Thyroid gland (tissue), 4 donors: ENCODE data around the gene GFER. TPM values are rescaled to one million over a fixed set of nuclear protein-coding genes. Genes with fewer than 3 reads are reported as not detected.
"Not testable (repeated sequence)": the region's sequence is repeated elsewhere in the genome, so short reads cannot be mapped to it uniquely, and the experiment has no call there.

Experiments
- DNase-seq, 2 donors: peaks; one replicate each; pipeline ENCODE4 v3.0.0-alpha.2; 2019
- H3K27ac ChIP-seq, 3 donors: fragments of 200-600 bp; sonication (generic); 1 replicate in 2 of 3; 2 replicates in 1 of 3; pipeline ENCODE4 v1.5.1; 2016 to 2019; ENCODE audit warnings: mild to moderate bottlenecking in 1 of 3, moderate library complexity in 1 of 3
- H3K27me3 ChIP-seq: fragments of 200-600 bp; sonication (generic); one replicate; pipeline ENCODE4 v1.5.1; 2019
- H3K36me3 ChIP-seq, 2 donors: fragments of 200-600 bp; sonication (generic); one replicate each; pipeline ENCODE4 v1.5.1; 2016 to 2019
- H3K4me1 ChIP-seq, 2 donors: fragments of 200-600 bp; sonication (generic); one replicate each; pipeline ENCODE4 v1.5.1; 2017 to 2019
- H3K4me3 ChIP-seq, 3 donors: fragments of 200-600 bp; sonication (generic); replicated peaks in 1 of 3; 1 replicate in 2 of 3; 2 replicates in 1 of 3; pipeline ENCODE4 v1.5.1; 2016; ENCODE audit warnings: mild to moderate bottlenecking in 1 of 3
- H3K9me3 ChIP-seq: fragments of 200-600 bp; sonication (generic); one replicate; pipeline ENCODE4 v1.5.1; 2017
- POLR2A ChIP-seq, 2 donors: fragments of 450-650 bp; IDR thresholded peaks; one replicate each; pipeline ENCODE4 v1.6.1; 2017; ENCODE audit warnings: antibody characterized with exemption in 2 of 2, mild to moderate bottlenecking in 2 of 2, moderate library complexity in 1 of 2
- WGBS, 2 donors: methylation state at CpG; one replicate each; pipeline ENCODE4 v1.1.5; 2017; 5-methylcytosine and 5-hydroxymethylcytosine counted together
- intact Hi-C: fragments of 100-400 bp; cut with DNase I; formaldehyde crosslinking; loops from one replicate; pipeline ENCODE4 v1.15.1; 2023
- total RNA-seq, 4 donors: library from RNA; depleted of rRNA; stranded (reverse); fragments of >200 nt; gene quantifications; one replicate each; pipeline ENCODE4 v1.2.3, GENCODE V29; 2016
- TF ChIP-seq, protein P1 (sequence below), 6 experiments: fragments of 200-600 bp in 3 of 6; fragments of 450-650 bp in 3 of 6; sonication (generic) in 3 of 6; IDR thresholded peaks; one replicate each; pipeline ENCODE4 v1.5.1; 2016 to 2019; ENCODE audit warnings: antibody characterized with exemption in 6 of 6, mild to moderate bottlenecking in 2 of 6, inconsistent platforms in 1 of 6, moderate library complexity in 1 of 6

Gene GFER
- total RNA-seq, 4 donors from 2014 or later: 7.8 to 37.2 (median 22.3) TPM

DNA sequence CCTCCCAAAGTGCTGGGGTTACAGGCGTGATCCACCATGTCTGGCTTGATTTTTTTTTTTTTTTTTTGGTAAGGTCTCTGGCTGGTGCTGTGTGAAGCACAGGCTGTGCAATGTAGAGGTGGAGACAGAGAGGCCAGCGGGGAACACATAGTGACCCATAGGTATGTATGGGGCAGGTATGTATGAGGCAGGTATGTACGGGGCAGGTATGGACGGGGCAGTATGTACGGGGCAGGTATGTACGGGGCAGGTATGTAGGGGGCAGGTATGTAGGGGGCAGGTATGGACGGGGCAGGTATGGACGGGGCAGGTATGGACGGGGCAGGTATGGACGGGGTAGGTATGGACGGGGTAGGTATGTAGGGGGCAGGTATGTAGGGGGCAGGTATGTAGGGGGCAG lies 34.5 kb upstream of the GFER start:
- TF ChIP-seq, protein P1, sequence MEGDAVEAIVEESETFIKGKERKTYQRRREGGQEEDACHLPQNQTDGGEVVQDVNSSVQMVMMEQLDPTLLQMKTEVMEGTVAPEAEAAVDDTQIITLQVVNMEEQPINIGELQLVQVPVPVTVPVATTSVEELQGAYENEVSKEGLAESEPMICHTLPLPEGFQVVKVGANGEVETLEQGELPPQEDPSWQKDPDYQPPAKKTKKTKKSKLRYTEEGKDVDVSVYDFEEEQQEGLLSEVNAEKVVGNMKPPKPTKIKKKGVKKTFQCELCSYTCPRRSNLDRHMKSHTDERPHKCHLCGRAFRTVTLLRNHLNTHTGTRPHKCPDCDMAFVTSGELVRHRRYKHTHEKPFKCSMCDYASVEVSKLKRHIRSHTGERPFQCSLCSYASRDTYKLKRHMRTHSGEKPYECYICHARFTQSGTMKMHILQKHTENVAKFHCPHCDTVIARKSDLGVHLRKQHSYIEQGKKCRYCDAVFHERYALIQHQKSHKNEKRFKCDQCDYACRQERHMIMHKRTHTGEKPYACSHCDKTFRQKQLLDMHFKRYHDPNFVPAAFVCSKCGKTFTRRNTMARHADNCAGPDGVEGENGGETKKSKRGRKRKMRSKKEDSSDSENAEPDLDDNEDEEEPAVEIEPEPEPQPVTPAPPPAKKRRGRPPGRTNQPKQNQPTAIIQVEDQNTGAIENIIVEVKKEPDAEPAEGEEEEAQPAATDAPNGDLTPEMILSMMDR (IDR thresholded peaks at IDR 0.05): no peak
- TF ChIP-seq POLR2A (IDR thresholded peaks at IDR 0.05): no peak
- H3K27me3 ChIP-seq: no peaks in the 10 kb centered on the region
- intact Hi-C loops: no loop called here
- no peak overlapping the region for H3K27ac ChIP-seq
- H3K4me3 ChIP-seq: no peak overlapping the region
- no peak for DNase-seq
- no peaks in the 10 kb centered on the region for H3K4me1 ChIP-seq
- H3K9me3 ChIP-seq: no peaks in the 10 kb centered on the region
- 90 to 93% methylated on average over 11 of the region's 11 CpGs for WGBS, 2 donors
- no peaks in the 10 kb centered on the region for H3K36me3 ChIP-seq

DNA sequence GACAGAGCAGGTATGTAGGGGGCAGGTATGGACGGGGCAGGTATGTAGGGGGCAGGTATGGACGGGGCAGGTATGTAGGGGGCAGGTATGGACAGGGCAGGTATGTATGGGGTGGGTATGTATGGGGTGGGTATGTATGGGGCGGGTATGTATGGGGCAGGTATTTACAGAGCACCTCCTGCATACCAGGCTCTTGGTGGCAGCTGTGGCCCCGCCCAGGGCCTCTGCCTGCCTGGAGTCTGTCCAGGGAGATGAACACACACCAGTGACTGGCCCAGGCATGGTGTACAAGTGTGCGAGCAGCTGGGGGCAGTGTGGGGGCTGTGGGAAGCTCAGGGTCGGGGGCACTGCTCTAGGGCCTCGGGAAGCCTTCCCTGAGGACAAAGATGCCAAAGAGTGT lies 33.9 kb upstream of the GFER start:
- no peaks in the 10 kb centered on the region for H3K27me3 ChIP-seq
- 64 to 72% methylated on average over 7 of the region's 7 CpGs for WGBS, 2 donors
- no peak overlapping the region for H3K4me3 ChIP-seq

DNA sequence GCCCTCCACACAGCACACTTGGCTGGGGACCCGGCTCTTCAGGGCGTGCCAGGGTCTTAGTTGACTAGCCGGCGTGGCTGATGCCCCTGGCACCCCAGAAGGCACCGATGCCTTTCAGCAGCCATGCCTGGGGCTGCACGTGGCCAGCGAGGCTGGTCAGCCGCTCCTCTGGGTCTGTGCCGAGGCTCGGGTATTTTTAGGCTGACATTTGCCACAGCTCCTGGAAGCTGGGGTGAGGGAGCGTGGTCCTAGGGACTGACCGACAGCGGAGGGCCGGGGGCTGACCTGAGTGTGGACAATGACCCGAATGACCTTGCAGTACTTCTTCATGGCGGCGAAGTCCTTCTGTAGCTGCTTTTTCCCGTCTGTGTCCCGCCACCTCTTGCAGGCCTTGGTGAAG lies 33.4 kb upstream of the GFER start:
- 89 to 95% methylated on average over 10 to 19 of the region's 19 CpGs for WGBS, 2 donors
- no peak for DNase-seq
- intact Hi-C loops: no loop called here
- TF ChIP-seq POLR2A (IDR thresholded peaks at IDR 0.05): no peak
- TF ChIP-seq, protein P1 (IDR thresholded peaks at IDR 0.05): no peak
- Histone ChIP-seq H3K27me3 (no peaks in the 10 kb centered on the region), H3K9me3 (no peaks in the 10 kb centered on the region), H3K4me1 (no peaks in the 10 kb centered on the region), H3K4me3 (no peak overlapping the region), H3K36me3 (no peaks in the 10 kb centered on the region), H3K27ac (no peak overlapping the region)

More for the DNA sequence above, 33.9 kb upstream of the GFER start:
- DNase-seq: no peak
- Histone ChIP-seq H3K9me3 (no peaks in the 10 kb centered on the region), H3K27ac (no peak overlapping the region), H3K36me3 (no peaks in the 10 kb centered on the region), H3K4me1 (no peaks in the 10 kb centered on the region)
- TF ChIP-seq POLR2A (IDR thresholded peaks at IDR 0.05): no peak
- TF ChIP-seq, protein P1 (IDR thresholded peaks at IDR 0.05): no peak
- intact Hi-C loops: no loop called here

DNA sequence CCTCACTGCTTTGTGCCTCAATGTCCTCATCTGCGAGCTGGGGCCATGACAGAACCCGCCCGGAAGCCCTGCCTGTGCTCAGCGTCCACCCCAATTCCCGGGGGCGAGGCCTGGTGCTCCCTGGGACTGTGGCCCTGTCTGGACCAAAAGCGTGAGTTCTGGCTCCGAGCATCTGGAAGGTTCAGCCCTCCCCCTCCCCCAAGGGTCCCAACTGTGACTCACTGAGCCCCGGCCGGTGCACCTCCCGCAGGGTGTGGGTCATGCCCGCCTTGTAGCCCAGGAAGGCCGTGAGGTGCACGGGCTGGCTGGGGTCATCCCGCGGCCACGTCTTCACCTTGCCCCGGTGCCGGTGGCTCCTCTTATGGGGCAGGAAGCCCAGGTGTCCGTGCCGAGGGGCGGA lies 30.3 kb upstream of the GFER start:
- Histone ChIP-seq H3K9me3 (no peaks in the 10 kb centered on the region), H3K4me3 (no peak overlapping the region), H3K27ac (no peak overlapping the region), H3K27me3 (no peaks in the 10 kb centered on the region), H3K4me1 (peaks cover 0 to 1% of the 10 kb centered on the region in 2 donors), H3K36me3 (no peaks in the 10 kb centered on the region)
- WGBS, 2 donors: 88 to 90% methylated on average over 13 to 15 of the region's 22 CpGs
- TF ChIP-seq, protein P1 (IDR thresholded peaks at IDR 0.05): no peak
- TF ChIP-seq POLR2A (IDR thresholded peaks at IDR 0.05): no peak
- intact Hi-C loops: no loop called here
- DNase-seq: no peak

DNA sequence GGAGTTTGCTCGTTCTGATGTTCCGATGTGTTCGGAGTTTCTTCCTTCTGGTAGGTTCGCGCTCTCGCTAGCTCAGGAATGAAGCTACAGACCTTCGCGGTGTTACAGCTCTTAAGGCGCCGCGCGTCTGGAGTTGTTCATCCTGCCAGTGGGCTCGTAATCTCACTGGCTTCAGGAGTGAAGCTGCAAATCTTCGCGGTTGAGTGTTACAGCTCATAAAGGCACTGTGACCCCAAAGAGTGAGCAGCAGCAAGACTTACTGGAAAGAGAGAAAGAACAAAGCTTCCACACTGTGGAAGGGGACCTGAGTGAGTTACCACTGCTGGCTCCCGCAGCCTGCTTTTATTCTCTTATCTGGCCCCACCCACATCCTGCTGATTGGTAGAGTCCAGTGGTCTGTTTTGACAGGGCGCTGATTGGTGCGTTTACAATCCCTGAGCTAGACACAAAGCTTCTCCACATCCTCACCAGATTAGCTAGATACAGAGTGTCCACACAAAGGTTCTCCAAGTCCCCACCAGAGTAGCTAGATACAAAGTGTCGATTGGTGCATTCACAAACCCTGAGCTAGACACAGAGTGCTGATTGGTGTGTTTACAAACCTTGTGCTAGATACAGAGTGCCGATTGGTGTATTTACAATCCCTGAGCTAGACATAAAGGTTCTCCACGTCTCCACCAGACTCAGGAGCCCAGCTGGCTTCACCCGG lies 26.4 kb upstream of the GFER start:
- 83 to 86% methylated on average over 17 to 18 of the region's 22 CpGs for WGBS, 2 donors
- H3K27me3 ChIP-seq, intact Hi-C loops, H3K27ac ChIP-seq, H3K4me3 ChIP-seq, DNase-seq, H3K9me3 ChIP-seq: not testable (repeated sequence)
- Histone ChIP-seq H3K4me1 (peaks cover 3 to 11% of the 10 kb centered on the region in 2 donors), H3K36me3 (peaks cover 6 to 12% of the 10 kb centered on the region in 2 donors)

DNA sequence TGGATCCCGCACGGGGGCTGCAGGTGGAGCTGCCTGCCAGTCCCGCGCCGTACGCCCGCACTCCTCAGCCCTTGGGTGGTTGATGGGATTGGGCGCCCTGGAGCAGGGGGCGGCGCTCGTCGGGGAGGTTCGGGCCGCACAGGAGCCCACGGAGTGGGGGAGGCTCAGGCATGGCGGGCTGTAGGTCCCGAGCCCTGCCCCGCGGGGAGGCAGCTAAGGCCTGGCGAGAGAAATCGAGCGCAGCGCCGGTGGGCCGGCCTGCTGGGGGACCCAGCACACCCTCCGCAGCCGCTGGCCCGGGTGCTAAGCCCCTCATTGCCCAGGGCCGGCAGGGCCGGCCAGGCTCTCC lies 25.9 kb upstream of the GFER start:
- 59 to 84% methylated on average over 17 to 25 of the region's 30 CpGs for WGBS, 2 donors
- H3K4me3 ChIP-seq, H3K9me3 ChIP-seq, H3K27me3 ChIP-seq, intact Hi-C loops, H3K27ac ChIP-seq, DNase-seq: not testable (repeated sequence)
- Histone ChIP-seq H3K4me1 (peaks cover 3 to 16% of the 10 kb centered on the region in 2 donors), H3K36me3 (peaks cover 6 to 15% of the 10 kb centered on the region in 2 donors)
